Prostate gland (tissue), 2 donors: ENCODE data around the gene PAK1.

Experiments
- POLR2A ChIP-seq: fragments of 450-650 bp; IDR thresholded peaks from one replicate; pipeline ENCODE4 v1.6.1; 2016; ENCODE audit warnings: antibody characterized with exemption, mild to moderate bottlenecking
- POLR2AphosphoS5 ChIP-seq: sonication (generic); formaldehyde crosslinking; IDR thresholded peaks from one replicate; pipeline ENCODE4 v1.6.1; 2017; ENCODE audit warnings: antibody characterized with exemption
- TF ChIP-seq, protein P1 (sequence below), 4 experiments: fragments of 200-600 bp in 2 of 4; fragments of 450-650 bp in 2 of 4; sonication (generic) in 2 of 4; IDR thresholded peaks; 1 replicate in 3 of 4; 2 replicates in 1 of 4; pipeline ENCODE4 v1.5.1; 2016 to 2019; ENCODE audit warnings: antibody characterized with exemption in 4 of 4, mild to moderate bottlenecking in 2 of 4, moderate library complexity in 2 of 4

DNA sequence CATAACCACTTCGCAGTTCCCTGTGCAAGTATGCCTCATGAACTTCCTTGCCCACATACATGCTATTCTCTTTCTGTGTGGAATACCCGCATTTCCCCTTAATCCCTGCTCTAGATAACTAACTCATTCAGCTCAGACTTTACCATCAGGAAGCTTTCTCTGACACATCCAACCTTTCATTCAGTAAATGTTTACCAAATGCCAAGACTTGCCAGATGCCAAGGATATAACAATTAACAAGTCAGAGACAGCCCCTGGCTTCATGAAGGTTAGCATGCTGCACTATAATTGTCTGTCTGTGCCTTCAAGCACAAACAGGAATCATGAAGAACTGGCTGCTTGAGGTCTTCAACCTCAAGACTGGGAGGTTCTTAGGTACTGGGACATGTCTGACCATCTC, 101.2 kb downstream of the PAK1 start:
- TF ChIP-seq POLR2A (no peak), POLR2AphosphoS5 (no peak)
- TF ChIP-seq, protein P1, sequence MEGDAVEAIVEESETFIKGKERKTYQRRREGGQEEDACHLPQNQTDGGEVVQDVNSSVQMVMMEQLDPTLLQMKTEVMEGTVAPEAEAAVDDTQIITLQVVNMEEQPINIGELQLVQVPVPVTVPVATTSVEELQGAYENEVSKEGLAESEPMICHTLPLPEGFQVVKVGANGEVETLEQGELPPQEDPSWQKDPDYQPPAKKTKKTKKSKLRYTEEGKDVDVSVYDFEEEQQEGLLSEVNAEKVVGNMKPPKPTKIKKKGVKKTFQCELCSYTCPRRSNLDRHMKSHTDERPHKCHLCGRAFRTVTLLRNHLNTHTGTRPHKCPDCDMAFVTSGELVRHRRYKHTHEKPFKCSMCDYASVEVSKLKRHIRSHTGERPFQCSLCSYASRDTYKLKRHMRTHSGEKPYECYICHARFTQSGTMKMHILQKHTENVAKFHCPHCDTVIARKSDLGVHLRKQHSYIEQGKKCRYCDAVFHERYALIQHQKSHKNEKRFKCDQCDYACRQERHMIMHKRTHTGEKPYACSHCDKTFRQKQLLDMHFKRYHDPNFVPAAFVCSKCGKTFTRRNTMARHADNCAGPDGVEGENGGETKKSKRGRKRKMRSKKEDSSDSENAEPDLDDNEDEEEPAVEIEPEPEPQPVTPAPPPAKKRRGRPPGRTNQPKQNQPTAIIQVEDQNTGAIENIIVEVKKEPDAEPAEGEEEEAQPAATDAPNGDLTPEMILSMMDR (IDR thresholded peaks at IDR 0.05), result no peak
